ENCODE results near the gene ARHGAP22.

ARHGAP22 gene

GRCh38 chr10:48496831-48497779, 107.8 kb downstream of the ARHGAP22 start:
- DNase-seq (ENCODE audit: low read depth in 2 of 2) = no peak

DNA sequence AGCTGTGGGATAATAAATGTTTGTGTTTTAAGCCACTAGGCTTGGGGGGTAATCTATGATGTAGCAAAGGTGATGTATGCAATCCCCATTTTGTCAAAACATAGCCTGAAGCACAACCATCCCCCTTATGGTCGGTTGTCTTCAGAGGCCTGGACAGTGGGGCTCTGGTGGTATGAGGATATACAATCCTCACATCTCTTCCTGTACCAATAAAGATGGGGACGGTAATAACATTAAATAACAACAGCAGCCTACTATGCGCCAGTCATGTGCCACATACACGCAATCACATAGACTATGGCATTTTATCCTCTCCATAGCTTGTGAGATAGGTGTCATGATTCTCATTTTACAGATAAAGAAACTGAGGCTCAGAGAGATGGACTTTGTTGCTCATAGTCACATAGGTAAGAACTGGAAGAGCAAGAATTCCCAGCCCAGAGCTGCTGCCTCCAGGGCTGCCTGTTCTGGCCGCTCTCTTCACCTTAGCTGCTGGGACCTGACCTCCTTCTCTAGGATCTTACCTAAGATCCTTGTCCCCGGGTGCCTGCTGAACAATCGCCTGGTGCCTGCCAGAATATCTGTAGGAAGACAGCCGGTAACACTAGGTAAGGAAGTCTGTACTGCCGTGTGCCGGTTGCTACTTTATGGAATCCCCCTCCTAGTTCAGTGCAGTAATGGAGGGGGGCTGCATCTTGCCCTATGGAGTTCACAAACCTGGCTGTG, 108.6 kb downstream of the ARHGAP22 start:
- DNase-seq (ENCODE audit: low read depth in 2 of 2) = no peak

GRCh38 chr10:48495282-48496045, 109.4 kb downstream of the ARHGAP22 start:
- DNase-seq (ENCODE audit: low read depth in 2 of 2) = no peak

- no peak for DNase-seq (ENCODE audit: low read depth in 2 of 2)
These were observed 110.3 kb downstream of the ARHGAP22 start for GRCh38 chr10:48494611-48495010.

DNA sequence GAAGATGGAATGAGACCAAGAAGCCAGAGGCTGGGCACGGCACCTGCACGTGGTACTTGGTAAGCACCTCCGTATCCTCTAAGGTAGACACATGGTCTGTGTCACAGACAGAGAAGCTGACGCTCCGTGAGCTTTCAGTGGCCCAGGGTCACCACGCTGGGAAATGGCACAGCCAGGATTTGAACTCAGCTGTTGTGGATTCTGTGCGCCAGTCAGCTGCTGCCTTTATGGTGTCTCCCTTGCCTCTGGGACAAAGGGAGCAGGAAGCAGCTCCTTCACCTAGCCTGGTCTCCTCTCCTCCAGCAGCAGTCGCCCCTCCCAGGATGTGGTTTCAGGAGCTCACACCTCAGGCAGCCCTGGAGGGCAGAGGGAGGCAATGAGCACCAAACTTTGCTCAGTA, 110.8 kb downstream of the ARHGAP22 start:
- no peak for DNase-seq (ENCODE audit: low read depth in 2 of 2)

- DNase-seq (ENCODE audit: low read depth in 2 of 2) = no peak
These were observed 111.6 kb downstream of the ARHGAP22 start for GRCh38 chr10:48493083-48493871.

GRCh38 chr10:48492201-48492600, 112.7 kb downstream of the ARHGAP22 start:
- no peak for DNase-seq (ENCODE audit: low read depth in 2 of 2)

DNA sequence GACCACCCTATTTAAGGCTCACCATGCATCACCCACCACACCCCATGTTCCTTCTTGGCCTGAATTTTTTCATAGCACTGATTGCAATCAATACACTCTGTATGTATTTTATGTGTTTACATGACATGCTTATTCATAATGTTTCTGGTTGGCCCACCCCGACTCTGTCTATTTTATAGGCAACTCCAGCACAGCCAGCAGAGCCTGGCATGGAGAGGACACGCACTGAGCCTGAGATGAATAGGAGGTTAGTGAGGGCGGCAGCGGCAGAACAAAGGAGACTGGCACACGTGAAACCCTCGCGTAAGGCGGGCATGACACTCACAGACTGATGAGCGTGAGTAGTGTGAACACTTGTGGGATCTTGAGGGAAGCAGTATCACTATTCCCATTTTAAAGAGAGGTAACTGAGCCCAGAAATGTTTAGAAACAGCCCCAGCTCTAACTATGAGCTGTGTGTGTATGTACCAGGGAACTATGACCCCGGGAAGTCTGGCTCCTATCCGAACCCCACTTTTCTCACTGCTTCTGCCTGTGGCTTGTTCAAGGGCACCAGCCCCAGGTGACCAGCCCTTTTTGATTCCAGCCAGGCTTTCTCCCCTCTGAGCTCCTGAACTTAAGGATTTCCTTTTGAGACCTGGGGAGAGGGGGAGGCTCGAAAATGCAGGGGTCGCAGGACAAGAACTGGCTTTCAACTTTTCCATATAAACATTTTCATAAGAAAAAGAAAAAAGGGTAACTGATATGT, 113.3 kb downstream of the ARHGAP22 start:
- DNase-seq (ENCODE audit: low read depth in 2 of 2) = no peak

- no peak for DNase-seq (ENCODE audit: low read depth in 2 of 2)
These were observed 113.9 kb downstream of the ARHGAP22 start for GRCh38 chr10:48490946-48491345.

DNA sequence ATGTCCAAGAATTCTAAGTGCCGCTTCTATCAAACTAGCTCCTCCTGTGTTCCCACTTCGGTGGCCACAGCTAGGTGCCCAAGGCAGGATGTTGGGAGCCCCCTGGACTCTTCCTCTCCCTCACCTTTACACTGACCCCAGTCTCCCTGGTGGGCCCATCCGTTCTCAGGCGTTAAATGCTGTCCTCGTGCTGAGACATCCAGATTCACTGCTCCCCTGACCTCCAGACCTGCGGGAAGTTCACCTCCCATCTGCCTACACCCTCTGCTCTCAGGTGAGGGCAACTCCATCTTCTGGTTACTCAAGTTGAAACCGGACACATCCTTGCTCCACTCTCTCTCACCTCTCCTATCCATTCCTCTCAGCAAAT, 114.3 kb downstream of the ARHGAP22 start:
- no peak for DNase-seq (ENCODE audit: low read depth in 2 of 2)

DNA sequence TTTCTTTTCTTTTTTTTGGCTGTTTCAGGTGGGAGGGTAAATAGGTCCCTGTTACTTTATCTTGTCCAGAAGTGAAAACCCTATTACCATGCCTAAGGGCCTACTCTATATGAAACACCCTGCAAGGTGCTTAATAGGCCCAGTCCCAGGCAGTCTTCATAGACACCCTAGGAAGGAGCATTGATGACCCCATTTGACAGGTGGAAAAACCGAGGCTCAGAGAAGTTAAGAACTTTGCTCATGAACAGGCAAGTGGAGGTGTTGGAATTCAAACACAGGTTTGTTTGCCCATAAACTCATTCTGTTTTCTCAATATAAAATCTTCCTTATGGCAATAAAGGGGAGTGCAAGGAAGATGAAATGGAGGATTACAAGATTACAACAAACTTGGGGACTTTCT, 115.8 kb downstream of the ARHGAP22 start:
- no peak for DNase-seq (ENCODE audit: low read depth in 2 of 2)

DNA sequence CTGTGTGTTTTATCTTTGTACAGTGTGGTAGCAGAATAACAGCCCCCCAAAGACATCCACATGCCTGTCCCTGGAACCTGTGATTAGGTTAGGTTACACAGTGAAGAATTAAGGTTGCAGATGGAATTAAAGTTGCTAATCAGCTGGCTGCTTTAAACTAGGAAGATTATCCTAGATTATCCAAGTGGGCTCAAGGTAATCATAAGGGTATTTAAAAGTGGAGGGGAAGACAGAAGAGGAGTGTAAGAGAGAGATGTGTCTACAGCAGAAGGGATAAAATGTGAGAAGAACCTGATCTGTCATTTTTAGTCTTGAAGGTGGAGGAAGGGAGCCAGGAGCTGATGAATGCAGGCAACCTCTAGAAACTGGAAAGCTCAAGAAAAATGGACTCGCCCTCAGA, 117.6 kb downstream of the ARHGAP22 start:
- no peak for DNase-seq (ENCODE audit: low read depth in 2 of 2)

DNA sequence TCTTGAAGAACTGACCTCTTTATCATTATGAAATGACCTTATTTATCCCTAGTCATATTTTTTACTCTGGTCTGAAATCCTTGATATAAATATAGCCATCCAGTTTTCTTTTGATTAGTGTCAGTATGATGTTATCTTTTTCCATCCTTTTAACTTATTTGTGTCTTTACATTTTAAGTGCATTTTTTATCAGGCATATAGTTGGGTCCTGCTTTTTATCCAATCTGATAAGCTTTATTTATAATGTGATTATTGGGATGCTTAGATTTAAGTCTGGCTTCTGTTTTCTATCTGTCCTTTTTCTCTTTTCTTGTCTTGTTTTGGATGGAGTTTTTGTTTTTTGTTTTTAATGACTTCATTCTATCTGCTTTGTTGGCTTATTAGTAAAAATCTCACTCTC, 119.2 kb downstream of the ARHGAP22 start:
- DNase-seq (ENCODE audit: low read depth in 2 of 2) = no peak

DNA sequence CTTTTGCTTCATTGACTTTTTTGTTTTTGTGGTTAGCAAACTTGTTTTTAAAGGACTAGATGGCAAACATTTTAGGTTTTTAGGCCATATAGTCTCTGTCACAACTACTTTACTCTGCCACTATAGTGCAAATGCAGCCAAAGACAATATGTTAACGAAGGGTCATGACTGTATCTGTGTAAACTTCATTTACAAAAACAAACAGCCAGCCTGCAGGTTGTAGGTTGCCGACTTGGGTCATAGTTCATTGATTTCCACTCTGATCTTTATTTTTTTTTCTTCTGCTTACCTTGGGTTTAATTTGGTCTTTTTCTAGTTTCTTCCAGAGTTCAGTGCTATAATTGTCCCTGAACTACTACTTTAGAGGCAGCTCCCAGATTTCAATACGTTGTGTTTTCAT, 120.0 kb downstream of the ARHGAP22 start:
- DNase-seq (ENCODE audit: low read depth in 2 of 2) = no peak

- no peak for DNase-seq (ENCODE audit: low read depth in 2 of 2)
These were observed 122.7 kb downstream of the ARHGAP22 start for GRCh38 chr10:48482207-48482606.

DNA sequence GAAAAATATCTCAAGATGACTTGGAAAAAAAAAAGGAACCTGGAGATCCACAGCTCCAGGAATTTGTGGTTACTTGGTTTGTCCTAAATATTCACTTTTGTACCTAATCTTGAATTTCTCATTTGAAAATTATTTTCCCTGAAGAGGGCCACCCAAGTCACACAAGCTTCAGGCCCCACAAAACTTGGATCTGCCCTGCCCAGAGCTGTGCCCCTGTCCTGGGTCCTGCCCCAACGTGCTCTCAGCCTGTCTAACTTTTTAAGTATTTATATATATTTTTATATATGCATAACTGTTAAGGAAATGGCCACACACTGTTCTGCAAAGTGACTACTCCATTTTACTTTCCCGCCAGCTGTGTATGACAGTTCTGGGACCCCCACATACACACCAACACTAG, 123.5 kb downstream of the ARHGAP22 start:
- DNase-seq (ENCODE audit: low read depth in 2 of 2) = no peak

GRCh38 chr10:48480397-48481374, 124.2 kb downstream of the ARHGAP22 start:
- no peak for DNase-seq (ENCODE audit: low read depth in 2 of 2)

DNA sequence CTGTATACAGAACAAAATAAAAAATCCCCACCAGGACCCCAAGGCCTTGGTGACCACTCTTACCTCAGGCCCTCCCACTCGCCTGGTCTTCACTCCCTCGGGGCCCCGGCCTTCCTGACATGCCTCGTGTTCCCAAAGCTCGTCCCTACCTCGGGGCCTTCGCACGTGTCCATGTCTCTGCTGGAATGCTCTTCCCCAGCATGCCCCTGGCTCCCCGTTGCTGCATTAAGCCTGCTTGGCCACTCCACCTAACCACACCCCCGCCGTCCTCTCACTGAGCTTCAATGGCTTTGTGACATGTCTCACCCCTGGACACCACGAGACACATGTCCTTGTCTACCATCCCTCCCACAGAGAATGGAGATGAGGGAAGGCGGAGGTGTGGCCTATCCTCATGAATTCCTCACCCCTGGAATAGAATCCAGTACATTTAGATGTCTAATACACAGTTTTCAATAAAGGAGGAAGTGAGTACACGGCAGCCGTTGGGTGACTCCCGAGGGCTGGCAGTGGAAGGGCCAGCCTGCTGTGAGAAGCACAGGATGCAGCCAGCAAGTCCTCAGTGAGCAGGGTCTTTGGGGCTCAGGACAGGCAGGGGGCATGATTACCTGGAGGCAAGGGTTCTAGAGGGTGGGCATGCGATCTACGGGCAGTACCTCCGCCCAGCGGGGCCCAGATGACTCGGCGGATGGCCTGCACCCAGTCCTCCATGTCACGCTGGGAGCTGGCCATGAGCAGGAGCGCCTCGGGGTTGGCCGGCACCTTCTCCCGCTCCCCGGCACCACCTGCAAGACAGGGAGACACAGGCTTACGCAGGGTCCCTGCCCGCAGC, 125.7 kb downstream of the ARHGAP22 start:
- no peak for DNase-seq (ENCODE audit: low read depth in 2 of 2)

- no peak for DNase-seq (ENCODE audit: low read depth in 2 of 2)
These were observed 126.4 kb downstream of the ARHGAP22 start for GRCh38 chr10:48478469-48478868.

All from activated CD4-positive, alpha-beta T cell treated with anti-CD3 and anti-CD28 coated beads for 24 hours (primary cell).